HG02798 (cell line): ENCODE results near the gene ANKFY1.

Experiments used
- ATAC-seq: cut with Tn5 transposase; IDR thresholded peaks from one replicate; pipeline ENCODE4 v1.9.1; 2021; ENCODE audit warnings: mild to moderate bottlenecking; ENCODE audit not compliant: unreplicated experiment, poor library complexity

Gene ANKFY1, protein sequence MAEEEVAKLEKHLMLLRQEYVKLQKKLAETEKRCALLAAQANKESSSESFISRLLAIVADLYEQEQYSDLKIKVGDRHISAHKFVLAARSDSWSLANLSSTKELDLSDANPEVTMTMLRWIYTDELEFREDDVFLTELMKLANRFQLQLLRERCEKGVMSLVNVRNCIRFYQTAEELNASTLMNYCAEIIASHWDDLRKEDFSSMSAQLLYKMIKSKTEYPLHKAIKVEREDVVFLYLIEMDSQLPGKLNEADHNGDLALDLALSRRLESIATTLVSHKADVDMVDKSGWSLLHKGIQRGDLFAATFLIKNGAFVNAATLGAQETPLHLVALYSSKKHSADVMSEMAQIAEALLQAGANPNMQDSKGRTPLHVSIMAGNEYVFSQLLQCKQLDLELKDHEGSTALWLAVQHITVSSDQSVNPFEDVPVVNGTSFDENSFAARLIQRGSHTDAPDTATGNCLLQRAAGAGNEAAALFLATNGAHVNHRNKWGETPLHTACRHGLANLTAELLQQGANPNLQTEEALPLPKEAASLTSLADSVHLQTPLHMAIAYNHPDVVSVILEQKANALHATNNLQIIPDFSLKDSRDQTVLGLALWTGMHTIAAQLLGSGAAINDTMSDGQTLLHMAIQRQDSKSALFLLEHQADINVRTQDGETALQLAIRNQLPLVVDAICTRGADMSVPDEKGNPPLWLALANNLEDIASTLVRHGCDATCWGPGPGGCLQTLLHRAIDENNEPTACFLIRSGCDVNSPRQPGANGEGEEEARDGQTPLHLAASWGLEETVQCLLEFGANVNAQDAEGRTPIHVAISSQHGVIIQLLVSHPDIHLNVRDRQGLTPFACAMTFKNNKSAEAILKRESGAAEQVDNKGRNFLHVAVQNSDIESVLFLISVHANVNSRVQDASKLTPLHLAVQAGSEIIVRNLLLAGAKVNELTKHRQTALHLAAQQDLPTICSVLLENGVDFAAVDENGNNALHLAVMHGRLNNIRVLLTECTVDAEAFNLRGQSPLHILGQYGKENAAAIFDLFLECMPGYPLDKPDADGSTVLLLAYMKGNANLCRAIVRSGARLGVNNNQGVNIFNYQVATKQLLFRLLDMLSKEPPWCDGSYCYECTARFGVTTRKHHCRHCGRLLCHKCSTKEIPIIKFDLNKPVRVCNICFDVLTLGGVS

DNA sequence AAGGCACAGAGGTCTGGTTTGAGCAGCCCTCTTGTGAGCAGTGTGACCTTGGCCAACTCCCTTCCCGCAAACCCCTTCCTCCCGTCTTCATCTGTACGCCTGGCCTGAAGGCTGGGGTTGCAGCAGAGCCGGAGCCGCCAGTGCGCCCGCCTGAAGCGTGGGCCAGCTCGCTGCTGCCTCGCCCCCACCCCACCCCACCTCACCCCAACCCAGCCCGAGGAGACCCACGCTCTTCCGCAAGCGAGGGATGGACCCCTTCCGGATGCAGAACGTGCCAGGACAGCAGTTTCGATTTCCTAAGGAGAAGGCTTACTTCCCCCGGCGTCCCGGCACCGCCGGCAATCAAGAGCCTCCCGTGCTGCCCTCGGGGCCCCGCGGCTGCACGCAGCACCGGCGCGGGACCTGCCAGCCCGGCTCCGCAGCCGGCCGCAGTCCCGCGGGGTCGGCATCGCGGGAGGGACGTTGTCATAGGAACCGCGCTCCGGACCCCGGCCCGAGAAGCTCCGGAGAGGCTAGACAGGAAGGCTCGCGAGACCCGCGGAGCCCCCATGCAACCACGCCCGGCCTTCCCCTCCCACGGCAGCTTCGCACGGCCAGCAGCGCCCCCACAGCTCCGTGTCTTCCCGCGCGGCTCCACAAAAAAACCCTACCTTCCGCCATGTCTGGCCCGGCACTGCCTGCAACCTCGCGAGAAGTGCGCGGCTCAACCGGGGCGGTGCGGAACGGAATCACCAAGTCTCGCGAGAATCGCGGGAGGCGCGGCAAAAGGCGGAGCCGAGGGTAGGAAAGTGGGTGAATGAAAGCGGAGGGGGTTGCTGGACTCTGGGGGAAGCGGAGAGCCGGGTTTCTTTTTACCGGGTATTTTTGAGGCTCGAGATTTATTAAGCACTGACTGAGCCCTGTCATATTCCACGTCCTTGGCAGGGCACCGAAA is at the start of gene ANKFY1:
Gene ANKFY1, minus strand, starts transcription at position 698 of the 934 bp plus-strand sequence. Its CDS starts 38 bp downstream, at position 660.
- peak; percentile 89 for ATAC-seq

DNA sequence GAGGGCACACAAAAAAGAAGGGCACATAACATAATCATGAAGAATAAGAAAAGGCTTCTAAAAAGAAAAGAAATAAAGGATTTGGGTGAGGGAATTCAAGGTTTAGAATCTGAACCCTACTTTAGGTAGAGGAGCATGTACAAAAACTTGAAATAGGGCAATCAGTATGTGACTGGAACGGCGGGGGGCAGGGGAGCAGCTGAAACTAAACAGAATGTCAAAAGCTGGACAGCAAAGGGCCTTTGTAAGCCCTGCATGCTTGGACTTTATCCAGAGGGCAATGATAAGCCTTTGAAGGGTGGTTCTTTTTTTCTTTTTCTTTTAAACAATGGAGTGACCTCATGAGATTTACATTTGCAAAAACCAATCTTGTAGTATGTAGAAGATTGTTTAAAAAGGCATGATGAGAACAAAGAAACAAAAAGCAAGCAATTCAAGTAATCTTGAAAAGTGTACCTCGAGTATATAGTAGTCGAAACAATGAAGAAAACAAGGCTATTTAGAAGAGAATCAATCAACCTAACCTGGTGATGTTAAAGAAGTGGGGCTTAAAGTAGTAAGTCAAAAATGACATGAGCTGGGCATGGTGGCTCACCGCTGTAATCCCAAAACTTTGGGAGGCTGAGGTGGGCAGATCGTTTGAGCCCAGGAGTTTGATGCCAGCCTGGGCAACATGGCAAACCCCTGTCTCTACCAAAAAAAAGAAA is 46.7 kb upstream of the ANKFY1 start:
- no peak for ATAC-seq

DNA sequence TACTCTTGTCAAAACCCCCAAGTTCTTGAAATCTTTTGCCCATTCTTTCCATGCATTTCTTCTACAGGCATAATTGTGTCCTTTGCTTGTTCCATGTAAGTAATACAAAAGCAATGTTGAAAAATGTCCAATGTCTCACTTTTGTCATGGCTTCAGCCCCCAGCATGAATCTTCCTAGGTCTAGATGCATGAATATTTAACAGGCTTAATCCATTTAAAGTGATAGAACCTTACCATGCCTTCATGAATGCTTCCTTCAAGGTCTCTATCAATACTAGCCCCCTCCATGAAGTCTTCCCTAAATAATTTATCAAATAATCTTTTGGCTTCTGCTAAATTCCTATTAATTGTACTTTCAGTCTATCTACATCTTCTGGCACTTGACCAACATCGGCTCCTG is 46.1 kb upstream of the ANKFY1 start:
- no peak for ATAC-seq

- no peak for ATAC-seq
Measured at GRCh38 chr17:4307179-4307930, 43.6 kb upstream of the ANKFY1 start.

GRCh38 chr17:4305224-4305623 is 41.4 kb upstream of the ANKFY1 start:
- ATAC-seq, result no peak

DNA sequence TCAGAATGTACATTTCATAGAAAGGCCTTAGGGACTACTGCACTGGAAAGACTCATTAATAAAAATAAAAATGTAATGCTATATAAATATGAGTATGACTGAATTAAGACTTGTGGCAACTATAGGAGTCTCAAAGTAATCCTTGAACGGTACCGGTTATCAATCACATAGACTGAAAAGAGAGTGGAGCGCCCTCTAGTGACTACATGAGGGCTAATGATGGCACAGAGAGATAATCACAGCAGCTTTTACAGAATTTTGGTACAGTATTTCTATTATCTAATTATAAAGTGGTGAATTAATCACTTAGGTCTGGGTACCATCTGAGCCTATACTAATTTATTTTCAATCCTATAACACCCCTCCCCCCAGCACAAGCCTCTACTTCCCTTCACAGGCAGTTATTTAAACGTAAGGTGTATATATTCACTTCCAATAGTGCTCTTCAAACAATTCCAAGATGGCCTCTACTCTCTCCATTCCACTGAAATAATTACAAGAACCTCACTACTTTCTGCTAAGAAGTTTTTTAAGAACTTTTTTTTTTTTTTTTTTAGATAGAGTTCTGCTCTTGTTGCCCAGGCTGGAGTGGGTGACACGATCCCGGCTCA is 40.7 kb upstream of the ANKFY1 start:
- ATAC-seq, result no peak

DNA sequence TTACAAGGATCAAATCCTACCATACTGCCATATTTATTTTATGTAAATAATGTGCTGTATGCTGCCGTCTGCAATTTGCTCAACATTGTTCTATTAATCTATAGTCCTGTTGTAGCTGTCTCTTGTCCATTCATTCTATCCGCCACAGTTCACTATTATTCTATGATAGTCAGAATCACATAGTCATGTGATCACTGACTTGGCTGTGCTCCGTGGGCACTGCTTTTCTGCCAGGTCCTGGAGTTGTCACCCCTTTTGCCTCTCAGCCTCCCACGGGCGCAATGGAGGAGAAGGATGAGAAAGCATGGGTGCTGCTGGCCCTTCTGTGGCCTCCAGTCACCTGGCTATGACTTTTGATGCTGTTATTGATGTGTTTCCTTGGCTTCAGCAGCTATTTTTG is 37.3 kb upstream of the ANKFY1 start:
- no peak for ATAC-seq

- no peak for ATAC-seq
Measured at GRCh38 chr17:4297351-4297750, 33.6 kb upstream of the ANKFY1 start.

- no peak for ATAC-seq
Measured at GRCh38 chr17:4295686-4296085, 31.9 kb upstream of the ANKFY1 start.

GRCh38 chr17:4293572-4293971 is 29.8 kb upstream of the ANKFY1 start:
- no peak for ATAC-seq

DNA sequence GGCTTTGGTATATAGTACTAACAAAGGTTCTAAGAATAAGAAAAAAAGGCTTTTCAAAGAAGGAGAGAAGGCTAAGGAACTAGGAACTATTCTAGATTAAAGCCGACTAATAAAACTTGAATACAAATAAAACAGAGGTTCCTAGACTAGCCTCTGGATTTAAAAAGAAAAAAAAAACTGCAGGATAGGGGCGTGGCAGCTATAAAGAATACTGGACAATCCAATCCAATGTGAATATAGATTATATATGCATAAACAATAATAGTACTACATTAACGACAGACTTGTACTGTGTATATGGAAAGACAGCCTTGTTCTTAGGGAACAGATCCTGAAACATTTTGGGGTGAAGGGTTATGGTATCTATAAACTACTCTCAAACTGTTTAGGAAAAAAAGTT is 23.9 kb upstream of the ANKFY1 start:
- ATAC-seq, result no peak

DNA sequence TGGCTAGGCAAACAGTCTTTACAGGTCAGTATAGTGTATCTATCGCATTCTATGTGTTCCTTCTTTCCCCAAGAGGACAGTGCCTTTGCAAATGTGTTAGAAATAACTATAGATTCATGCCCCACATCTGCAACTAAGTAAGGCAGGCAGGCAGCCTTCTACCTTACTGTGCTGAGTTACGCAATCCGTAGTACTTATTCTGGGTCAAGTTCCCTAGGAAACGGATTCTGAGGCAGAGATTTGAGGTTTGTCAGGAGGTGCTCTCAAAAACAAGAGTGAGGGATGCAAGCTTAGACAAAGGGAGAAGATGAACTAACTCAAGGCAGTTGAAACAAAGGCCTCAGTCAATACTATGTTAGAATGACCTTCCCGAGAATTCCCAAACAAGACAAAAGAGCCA is 12.7 kb upstream of the ANKFY1 start:
- no peak for ATAC-seq

GRCh38 chr17:4272972-4273368 is 9.2 kb upstream of the ANKFY1 start:
- ATAC-seq, result no peak

DNA sequence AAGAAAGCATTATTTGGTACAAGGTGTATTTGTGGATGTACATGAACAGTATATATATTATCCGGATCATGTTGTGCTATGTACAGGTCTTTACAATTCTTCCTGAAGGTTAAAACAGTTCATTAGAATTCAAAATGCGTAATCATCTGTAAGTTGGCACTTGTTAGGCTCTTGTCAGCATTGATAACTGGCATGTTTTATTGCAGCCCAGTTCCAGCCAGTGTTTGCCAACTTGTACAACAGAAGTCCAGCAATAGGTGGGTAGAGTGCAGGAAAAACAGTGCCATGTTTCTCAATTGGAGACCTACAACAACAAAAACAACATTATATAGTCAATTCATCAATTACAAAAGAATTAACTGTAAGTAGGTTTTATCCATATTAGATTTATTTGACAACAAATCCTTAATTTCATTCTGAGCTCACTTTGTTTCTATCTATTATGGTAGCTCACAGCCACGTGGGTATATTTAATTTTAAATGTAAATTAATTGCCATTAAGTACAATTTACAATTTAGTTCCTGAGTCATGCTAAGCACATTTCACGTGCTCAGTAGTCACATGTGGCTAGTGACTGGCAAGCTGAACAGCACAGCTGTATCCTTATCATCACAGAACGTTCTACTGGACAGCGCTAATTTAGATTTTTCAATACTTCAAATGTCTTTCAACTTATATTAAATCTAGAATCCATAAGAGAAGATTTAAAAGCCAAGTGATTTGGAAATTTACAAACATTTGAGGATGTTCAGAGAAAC is 8.6 kb upstream of the ANKFY1 start:
- ATAC-seq, result no peak

DNA sequence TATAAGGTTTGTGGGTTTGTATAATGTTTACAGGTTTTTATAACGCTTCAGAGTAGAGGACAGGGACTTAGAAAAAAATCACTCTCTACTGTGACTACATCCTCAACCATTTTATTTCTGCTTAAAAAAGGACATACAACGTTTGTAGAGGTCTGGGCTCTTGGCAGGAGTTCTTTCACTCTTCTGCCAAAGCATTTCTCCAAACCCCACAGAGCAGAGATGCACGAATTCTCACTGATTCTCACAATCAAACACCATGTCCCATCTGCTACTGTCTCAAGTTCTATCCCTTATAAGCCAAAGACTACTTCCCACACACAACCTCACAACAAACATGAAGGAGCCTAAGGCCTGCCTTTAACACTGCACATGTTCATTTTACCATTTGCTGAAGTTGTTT is 7.0 kb upstream of the ANKFY1 start:
- no peak for ATAC-seq

- no peak for ATAC-seq
Measured at GRCh38 chr17:4269915-4270314, 6.1 kb upstream of the ANKFY1 start.

DNA sequence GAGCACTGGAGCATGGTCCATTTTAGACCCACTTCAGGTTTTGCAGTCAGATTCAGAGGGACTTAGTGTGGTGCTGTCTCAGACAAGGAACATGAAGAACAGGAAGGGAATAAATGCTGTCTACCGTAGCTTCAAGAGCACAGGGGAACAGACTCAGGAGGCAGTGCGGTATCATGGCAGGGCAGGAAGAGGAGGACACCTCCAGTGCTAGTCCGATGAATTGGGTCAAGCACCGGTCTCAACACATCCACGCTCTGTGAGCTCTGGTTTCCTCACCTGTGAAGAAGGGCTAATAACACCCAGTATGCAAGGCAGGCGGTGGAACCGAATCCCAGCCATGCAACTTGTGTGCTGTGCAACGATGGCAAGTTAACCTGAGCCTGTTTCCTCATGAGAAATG is 3.6 kb upstream of the ANKFY1 start:
- ATAC-seq, result no peak
